Measurements from ENCODE around the gene CYRIA.

DNA sequence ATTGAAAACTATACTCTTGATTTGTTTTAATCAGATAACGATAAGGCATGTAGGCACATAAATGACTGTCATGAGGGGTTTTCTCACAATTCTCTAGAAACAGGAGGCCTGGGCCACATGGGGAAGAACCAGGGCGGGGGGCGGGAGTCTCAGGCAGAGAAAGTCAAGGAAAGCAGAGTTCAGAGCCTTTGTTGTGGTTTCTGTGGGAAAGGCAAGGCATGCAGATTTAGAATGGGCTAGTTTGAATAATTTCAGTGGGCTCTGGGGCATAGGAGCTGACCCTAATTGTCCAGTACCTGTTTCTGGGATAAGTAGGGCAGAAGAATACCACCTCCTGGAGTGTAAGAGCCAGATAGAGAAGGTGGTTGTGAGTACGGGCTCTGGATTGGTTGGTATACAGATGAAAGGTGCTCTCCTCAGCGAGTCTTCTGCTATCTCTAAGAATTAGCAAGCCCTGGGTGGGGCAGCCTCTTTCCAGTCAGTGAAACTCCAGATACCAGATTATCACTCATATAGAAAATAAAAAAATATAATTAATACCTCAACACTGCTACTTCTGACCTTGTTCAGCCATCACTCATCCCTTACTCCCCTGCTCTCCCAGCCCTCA, 41.5 kb upstream of the CYRIA start:
- TF ChIP-seq, protein P1, sequence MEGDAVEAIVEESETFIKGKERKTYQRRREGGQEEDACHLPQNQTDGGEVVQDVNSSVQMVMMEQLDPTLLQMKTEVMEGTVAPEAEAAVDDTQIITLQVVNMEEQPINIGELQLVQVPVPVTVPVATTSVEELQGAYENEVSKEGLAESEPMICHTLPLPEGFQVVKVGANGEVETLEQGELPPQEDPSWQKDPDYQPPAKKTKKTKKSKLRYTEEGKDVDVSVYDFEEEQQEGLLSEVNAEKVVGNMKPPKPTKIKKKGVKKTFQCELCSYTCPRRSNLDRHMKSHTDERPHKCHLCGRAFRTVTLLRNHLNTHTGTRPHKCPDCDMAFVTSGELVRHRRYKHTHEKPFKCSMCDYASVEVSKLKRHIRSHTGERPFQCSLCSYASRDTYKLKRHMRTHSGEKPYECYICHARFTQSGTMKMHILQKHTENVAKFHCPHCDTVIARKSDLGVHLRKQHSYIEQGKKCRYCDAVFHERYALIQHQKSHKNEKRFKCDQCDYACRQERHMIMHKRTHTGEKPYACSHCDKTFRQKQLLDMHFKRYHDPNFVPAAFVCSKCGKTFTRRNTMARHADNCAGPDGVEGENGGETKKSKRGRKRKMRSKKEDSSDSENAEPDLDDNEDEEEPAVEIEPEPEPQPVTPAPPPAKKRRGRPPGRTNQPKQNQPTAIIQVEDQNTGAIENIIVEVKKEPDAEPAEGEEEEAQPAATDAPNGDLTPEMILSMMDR (IDR thresholded peaks at IDR 0.05): no peak
- no peak for TF ChIP-seq POLR2A (IDR thresholded peaks at IDR 0.05)
